ENCODE results near the gene CELF1.

- TF ChIP-seq, protein P1, sequence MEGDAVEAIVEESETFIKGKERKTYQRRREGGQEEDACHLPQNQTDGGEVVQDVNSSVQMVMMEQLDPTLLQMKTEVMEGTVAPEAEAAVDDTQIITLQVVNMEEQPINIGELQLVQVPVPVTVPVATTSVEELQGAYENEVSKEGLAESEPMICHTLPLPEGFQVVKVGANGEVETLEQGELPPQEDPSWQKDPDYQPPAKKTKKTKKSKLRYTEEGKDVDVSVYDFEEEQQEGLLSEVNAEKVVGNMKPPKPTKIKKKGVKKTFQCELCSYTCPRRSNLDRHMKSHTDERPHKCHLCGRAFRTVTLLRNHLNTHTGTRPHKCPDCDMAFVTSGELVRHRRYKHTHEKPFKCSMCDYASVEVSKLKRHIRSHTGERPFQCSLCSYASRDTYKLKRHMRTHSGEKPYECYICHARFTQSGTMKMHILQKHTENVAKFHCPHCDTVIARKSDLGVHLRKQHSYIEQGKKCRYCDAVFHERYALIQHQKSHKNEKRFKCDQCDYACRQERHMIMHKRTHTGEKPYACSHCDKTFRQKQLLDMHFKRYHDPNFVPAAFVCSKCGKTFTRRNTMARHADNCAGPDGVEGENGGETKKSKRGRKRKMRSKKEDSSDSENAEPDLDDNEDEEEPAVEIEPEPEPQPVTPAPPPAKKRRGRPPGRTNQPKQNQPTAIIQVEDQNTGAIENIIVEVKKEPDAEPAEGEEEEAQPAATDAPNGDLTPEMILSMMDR (conservative IDR thresholded peaks at IDR 0.05; ENCODE audit: low read depth in 2 of 2), result no peak
- TF ChIP-seq EZH2phosphoT487 (IDR thresholded peaks at IDR 0.05; ENCODE audit: unreplicated experiment), result no peak
- TF ChIP-seq POLR2AphosphoS5 (IDR thresholded peaks at IDR 0.05; ENCODE audit: low read depth), result peak; percentile 78
- TF ChIP-seq, protein P2, sequence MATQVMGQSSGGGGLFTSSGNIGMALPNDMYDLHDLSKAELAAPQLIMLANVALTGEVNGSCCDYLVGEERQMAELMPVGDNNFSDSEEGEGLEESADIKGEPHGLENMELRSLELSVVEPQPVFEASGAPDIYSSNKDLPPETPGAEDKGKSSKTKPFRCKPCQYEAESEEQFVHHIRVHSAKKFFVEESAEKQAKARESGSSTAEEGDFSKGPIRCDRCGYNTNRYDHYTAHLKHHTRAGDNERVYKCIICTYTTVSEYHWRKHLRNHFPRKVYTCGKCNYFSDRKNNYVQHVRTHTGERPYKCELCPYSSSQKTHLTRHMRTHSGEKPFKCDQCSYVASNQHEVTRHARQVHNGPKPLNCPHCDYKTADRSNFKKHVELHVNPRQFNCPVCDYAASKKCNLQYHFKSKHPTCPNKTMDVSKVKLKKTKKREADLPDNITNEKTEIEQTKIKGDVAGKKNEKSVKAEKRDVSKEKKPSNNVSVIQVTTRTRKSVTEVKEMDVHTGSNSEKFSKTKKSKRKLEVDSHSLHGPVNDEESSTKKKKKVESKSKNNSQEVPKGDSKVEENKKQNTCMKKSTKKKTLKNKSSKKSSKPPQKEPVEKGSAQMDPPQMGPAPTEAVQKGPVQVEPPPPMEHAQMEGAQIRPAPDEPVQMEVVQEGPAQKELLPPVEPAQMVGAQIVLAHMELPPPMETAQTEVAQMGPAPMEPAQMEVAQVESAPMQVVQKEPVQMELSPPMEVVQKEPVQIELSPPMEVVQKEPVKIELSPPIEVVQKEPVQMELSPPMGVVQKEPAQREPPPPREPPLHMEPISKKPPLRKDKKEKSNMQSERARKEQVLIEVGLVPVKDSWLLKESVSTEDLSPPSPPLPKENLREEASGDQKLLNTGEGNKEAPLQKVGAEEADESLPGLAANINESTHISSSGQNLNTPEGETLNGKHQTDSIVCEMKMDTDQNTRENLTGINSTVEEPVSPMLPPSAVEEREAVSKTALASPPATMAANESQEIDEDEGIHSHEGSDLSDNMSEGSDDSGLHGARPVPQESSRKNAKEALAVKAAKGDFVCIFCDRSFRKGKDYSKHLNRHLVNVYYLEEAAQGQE (IDR thresholded peaks at IDR 0.05; ENCODE audit: unreplicated experiment), result no peak
Observed at GRCh38 chr11:47426062-47426956, 126.6 kb downstream of the CELF1 start, which contains the start of gene PSMC3.

Measured in GM23338 (cell line).